Body of pancreas (tissue), 4 donors: ENCODE results near the gene NEUROD4. TPM values are rescaled to one million over a fixed set of nuclear protein-coding genes. Genes with fewer than 3 reads are reported as not detected.

Source experiments
- ATAC-seq: fragments of 150-250 bp; one replicate; pipeline ENCODE4 v1.9.1; 2016
- DNase-seq, 4 donors: peaks; one replicate each; pipeline ENCODE4 v3.0.0-alpha.2; 2019
- H3K27ac ChIP-seq, 4 donors: fragments of 200-600 bp; sonication (generic); 1 replicate in 3 of 4; 2 replicates in 1 of 4; pipeline versions ENCODE4 v1.5.1 to v1.6.1; 2016 to 2019; ENCODE audit warnings: mild to moderate bottlenecking in 1 of 4, mixed read lengths in 1 of 4, moderate library complexity in 1 of 4
- H3K27me3 ChIP-seq, 2 donors: fragments of 200-600 bp; sonication (generic); one replicate each; pipeline ENCODE4 v1.6.0; 2016; ENCODE audit warnings: mild to moderate bottlenecking in 1 of 2
- H3K36me3 ChIP-seq, 2 donors: fragments of 200-600 bp; sonication (generic); replicated peaks in 1 of 2; 2 replicates each; pipeline ENCODE4 v1.5.1; 2016; ENCODE audit warnings: low read depth in 2 of 2; ENCODE audit not compliant: insufficient read depth in 1 of 2
- H3K4me1 ChIP-seq: fragments of 200-600 bp; sonication (generic); one replicate; pipeline ENCODE4 v1.6.0; 2016
- H3K4me3 ChIP-seq, 2 donors: fragments of 200-600 bp; sonication (generic); 1 replicate in 1 of 2; 2 replicates in 1 of 2; pipeline ENCODE4 v1.5.1; 2016 to 2019
- H3K9me3 ChIP-seq, 3 donors: fragments of 200-600 bp; sonication (generic); 1 replicate in 2 of 3; 2 replicates in 1 of 3; pipeline ENCODE4 v1.5.1; 2016
- CTCF ChIP-seq, 7 experiments: fragments of 450-650 bp in 4 of 7; fragments of 200-600 bp in 3 of 7; sonication (generic) in 3 of 7; IDR thresholded peaks; one replicate each; pipeline ENCODE4 v1.5.1; 2016 to 2019; ENCODE audit warnings: antibody characterized with exemption in 7 of 7
- POLR2A ChIP-seq, 3 donors: fragments of 450-650 bp; IDR thresholded peaks; one replicate each; pipeline ENCODE4 v1.6.1; 2016; ENCODE audit warnings: antibody characterized with exemption in 3 of 3, mild to moderate bottlenecking in 2 of 3
- WGBS, 2 donors: methylation state at CpG; one replicate each; pipeline ENCODE4 v1.1.5; 2017; 5-methylcytosine and 5-hydroxymethylcytosine counted together
- intact Hi-C: fragments of 100-400 bp; cut with DNase I; formaldehyde crosslinking; loops from one replicate; pipeline ENCODE4 v1.15.1; 2023
- total RNA-seq, 2 donors: library from RNA; depleted of rRNA; stranded (reverse); fragments of >200 nt; gene quantifications; one replicate each; pipeline ENCODE4 v1.1.0, GENCODE V29; 2016

Gene NEUROD4
- total RNA-seq, 2 donors from 2014 or later: not detected

GRCh38 chr12:54996205-54996604, 23.6 kb upstream of the NEUROD4 start:
- no peak for ATAC-seq
- Histone ChIP-seq H3K4me1 (no peaks in the 10 kb centered on the region), H3K27ac (no peak overlapping the region), H3K27me3 (no peaks in the 10 kb centered on the region), H3K9me3 (no peaks in the 10 kb centered on the region), H3K4me3 (no peak overlapping the region), H3K36me3 (no peaks in the 10 kb centered on the region)
- intact Hi-C loops: no loop called here
- 23 to 36% methylated on average over 5 of the region's 5 CpGs for WGBS, 2 donors
- TF ChIP-seq CTCF (IDR thresholded peaks at IDR 0.05): no peak
- no peak for DNase-seq

- 47 to 56% methylated on average over 4 of the region's 4 CpGs for WGBS, 2 donors
Observed at GRCh38 chr12:54997929-54998522, 21.7 kb upstream of the NEUROD4 start.

GRCh38 chr12:54998958-54999510, 20.7 kb upstream of the NEUROD4 start:
- DNase-seq (no peak), ATAC-seq (no peak)
- Histone ChIP-seq H3K4me3 (no peak overlapping the region), H3K27ac (no peak overlapping the region), H3K27me3 (no peaks in the 10 kb centered on the region), H3K4me1 (no peaks in the 10 kb centered on the region), H3K9me3 (no peaks in the 10 kb centered on the region), H3K36me3 (no peaks in the 10 kb centered on the region)
- no peak for TF ChIP-seq POLR2A (IDR thresholded peaks at IDR 0.05)
- TF ChIP-seq CTCF (IDR thresholded peaks at IDR 0.05): no peak
- intact Hi-C loops: no loop called here
- 44 to 47% methylated on average over 5 of the region's 5 CpGs for WGBS, 2 donors

More at GRCh38 chr12:54997929-54998522, 21.7 kb upstream of the NEUROD4 start:
- Histone ChIP-seq H3K9me3 (no peaks in the 10 kb centered on the region), H3K36me3 (no peaks in the 10 kb centered on the region), H3K27me3 (no peaks in the 10 kb centered on the region), H3K4me3 (no peak overlapping the region), H3K4me1 (no peaks in the 10 kb centered on the region), H3K27ac (no peak overlapping the region)
- ATAC-seq: no peak
- intact Hi-C loops: no loop called here
- DNase-seq: no peak
- TF ChIP-seq POLR2A (IDR thresholded peaks at IDR 0.05) (no peak), CTCF (IDR thresholded peaks at IDR 0.05) (no peak)

GRCh38 chr12:55001198-55001868, 18.4 kb upstream of the NEUROD4 start:
- no peak overlapping the region for H3K27ac ChIP-seq
- DNase-seq (no peak), ATAC-seq (no peak)
- H3K27me3 ChIP-seq: no peaks in the 10 kb centered on the region
- H3K9me3 ChIP-seq: no peaks in the 10 kb centered on the region
- no peak overlapping the region for H3K4me3 ChIP-seq
- intact Hi-C loops: no loop called here
- H3K36me3 ChIP-seq: no peaks in the 10 kb centered on the region
- TF ChIP-seq CTCF (IDR thresholded peaks at IDR 0.05) (no peak), POLR2A (IDR thresholded peaks at IDR 0.05) (no peak)
- 56 to 57% methylated on average over 4 of the region's 4 CpGs for WGBS, 2 donors
- no peaks in the 10 kb centered on the region for H3K4me1 ChIP-seq
